GM18508 (cell line): ENCODE results near the gene MRM1.

ENCODE experiments used
- ATAC-seq: cut with Tn5 transposase; IDR thresholded peaks from one replicate; pipeline ENCODE4 v1.9.1; 2021; ENCODE audit warnings: moderate number of reproducible peaks; ENCODE audit not compliant: insufficient read depth, unreplicated experiment

The MRM1 gene

DNA sequence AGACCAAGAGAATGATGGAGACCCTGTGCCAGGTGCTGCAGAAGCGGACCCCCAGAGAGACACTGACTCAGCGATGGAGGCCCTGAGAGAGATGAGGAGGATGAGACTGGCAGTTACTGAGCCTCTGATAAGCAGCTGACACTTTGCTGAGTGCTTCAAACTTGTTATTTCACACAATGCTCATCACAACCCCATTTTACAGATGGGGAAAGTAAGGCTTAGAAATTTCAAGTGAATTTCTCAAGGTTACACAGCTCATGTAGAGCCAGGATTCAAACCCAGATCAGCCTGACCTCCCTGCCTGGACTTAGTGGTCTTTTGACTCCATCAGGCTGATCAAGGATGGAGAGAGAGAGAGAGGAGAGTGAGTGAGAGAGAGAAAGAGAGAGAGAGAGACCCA, 27.2 kb downstream of the MRM1 start:
- ATAC-seq = no peak

DNA sequence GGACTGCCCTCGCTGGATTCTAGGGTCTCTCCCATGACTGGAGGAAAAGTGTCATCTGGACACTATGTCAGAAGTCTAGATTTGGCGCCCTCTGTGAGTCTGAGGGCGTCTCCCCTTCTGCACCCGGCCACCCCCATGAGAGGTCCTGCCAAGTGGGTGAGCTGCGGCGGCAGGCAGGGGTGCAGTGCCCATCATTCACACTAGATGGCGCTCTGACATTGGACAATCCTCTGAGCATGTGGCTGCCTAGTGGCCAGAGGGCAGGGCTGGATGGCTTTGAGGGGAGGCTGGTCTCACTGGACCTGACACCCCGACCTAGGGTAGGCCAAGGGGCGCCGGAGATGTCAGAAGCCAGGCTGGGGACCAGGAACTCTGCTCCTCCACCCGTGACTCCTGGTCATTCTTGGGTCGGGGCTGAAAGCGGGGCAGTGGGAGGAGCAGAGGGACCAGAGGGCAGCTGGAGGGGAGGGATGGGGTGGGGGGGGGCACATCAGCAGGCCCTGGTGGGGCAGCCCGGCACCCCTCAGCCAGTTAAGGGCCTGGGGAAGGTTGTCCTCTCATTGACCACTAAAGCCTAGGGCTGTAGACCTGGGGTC, 28.0 kb downstream of the MRM1 start:
- ATAC-seq = no peak

DNA sequence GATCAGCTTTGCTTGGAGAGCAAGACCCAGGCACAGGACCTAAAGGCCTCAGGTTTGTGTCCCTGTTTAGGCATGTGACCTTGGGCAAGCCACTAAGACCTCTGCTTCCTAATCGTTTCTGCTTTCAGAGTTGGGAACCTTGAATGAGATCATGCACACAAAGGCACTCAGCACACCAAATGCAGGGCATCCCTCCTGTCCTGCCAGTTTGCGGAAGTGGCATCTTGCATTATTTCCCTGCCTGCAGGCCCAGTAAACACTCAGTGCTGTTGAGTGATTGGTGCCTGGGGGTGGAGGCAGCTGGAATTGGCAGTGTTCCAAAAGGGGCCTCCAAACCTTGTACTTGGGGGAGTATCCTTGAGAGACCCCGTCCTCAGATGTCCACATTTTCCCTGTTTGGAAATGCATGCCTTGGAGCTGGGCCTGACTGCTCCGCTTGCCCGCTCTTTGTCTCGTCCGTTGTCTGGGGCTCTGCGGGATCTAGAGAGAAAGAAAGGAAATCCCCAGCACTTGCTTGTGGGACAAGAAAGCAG, 28.7 kb downstream of the MRM1 start:
- no peak for ATAC-seq

DNA sequence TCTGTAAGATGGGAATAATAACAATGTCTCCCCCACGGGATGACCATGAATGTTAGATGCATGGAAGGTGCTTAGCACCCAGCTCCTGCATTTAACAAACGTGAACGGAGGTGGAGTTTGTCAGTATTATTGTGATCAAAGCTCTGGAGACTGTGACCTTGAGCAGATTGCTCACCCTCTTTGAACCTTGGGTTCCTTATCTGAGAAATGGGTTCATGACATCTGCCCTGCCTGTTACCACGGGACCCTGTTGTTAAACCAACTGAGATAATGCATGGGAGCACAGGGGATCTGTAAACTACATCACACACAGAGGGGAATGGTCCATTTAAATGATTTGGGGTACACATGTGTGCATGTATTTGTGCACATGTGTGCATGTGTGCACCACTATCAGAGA, 29.6 kb downstream of the MRM1 start:
- no peak for ATAC-seq

DNA sequence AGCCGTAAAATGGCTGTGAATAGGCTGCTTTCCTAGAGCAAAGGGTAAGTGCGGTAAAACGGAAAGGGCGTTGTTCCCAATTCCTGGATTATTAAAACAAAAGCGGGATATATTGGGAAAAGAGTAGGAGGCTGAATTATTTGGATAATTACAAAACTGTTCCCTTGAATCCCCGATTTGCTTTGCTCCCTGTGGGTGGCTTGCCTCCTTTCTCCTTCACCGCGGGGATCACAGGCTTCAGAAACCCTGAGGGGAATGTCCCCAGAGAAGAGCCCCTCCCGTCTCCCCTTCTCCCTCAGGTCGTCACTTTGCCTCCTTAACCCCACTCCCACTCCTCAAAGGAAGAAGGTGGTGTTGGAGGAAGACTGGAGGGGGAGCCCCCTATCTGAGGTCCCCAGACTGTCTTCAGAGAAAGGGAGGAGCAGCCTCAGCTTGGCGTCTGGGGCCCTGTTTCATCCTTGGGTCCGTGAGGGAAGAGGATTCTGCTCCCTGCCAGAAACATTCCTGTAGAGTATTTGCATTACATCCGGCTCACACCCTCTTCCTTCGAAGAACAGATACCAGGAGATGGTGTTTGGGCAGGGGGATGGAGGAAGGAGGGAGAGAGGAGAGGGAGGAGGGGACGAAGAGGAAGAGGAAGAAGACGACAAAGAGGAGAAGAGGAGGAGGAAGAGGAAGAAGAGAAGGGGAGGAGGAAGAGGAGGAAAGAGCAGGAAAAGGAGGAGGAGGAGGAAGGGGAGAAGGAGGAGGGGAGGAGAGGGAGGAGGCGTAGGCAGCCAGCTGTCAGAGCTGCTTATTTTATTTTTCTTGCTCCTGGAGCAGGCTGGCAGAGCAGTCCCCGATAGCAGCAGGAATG, 31.8 kb downstream of the MRM1 start:
- no peak for ATAC-seq

DNA sequence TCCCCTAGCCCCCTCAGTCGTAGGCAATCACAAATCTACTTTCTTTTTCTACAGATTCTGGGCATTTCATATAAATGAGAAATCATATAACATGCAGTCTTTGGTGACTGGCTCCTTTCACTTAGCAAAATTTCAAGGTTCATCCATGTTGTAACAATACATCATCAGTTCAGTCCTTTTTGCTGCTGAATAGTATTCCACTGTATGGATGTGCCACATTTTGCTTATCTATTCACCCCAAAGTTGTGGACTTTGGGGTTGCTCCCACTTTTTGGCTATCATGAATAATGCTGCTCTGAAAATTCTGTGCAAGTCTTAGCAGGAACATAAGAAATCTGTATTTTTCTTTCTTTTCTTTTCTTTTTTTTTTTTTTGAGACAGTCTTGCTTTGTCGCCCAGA, 39.0 kb downstream of the MRM1 start:
- ATAC-seq = no peak

DNA sequence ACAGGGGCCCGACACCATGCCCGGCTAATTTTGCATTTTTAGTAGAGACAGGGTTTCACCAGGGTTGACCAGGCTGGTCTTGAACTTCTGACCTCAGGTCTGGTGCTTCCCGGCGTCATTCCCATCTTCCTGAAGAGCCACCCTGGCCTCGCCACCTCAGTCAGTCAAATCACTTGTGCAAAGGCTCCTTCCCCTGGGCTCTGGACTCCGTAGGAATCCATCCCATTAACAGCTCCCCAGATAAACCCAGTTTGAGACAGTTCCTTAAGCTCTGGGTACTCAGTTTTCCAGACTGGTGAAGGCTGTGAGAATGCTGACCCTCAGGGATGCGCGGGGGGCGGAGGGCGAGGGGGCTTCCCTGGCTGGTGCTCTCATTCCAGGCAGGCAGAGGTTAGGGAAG, 39.5 kb downstream of the MRM1 start:
- ATAC-seq = no peak

DNA sequence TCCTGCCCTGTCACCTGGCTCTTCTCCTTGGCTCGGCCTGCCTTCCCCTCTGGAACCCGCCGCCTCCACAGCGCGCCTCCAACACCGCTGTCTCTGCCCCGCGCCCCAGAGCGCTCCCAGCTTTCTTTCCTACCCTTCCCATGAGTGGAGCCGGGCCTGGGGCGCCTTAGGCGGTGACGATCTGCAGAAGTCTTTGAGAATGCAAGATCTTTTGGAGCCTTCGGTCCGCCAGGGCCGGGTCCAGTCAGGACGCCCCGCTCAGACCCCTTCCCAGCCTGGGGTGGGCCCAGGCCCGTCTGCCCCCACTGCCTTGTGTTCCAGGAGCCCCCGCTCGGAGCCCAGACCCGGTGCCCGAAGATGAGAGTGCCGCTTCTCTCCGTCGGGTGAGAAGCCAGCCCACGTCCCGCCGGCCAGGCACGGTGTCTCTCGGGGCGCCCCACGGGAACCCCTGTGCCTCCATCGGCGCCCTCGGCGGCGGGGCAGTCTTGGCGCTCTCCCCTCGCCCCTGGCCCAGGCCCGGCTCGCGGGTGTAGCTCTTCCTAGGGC, 40.0 kb downstream of the MRM1 start:
- ATAC-seq = no peak

DNA sequence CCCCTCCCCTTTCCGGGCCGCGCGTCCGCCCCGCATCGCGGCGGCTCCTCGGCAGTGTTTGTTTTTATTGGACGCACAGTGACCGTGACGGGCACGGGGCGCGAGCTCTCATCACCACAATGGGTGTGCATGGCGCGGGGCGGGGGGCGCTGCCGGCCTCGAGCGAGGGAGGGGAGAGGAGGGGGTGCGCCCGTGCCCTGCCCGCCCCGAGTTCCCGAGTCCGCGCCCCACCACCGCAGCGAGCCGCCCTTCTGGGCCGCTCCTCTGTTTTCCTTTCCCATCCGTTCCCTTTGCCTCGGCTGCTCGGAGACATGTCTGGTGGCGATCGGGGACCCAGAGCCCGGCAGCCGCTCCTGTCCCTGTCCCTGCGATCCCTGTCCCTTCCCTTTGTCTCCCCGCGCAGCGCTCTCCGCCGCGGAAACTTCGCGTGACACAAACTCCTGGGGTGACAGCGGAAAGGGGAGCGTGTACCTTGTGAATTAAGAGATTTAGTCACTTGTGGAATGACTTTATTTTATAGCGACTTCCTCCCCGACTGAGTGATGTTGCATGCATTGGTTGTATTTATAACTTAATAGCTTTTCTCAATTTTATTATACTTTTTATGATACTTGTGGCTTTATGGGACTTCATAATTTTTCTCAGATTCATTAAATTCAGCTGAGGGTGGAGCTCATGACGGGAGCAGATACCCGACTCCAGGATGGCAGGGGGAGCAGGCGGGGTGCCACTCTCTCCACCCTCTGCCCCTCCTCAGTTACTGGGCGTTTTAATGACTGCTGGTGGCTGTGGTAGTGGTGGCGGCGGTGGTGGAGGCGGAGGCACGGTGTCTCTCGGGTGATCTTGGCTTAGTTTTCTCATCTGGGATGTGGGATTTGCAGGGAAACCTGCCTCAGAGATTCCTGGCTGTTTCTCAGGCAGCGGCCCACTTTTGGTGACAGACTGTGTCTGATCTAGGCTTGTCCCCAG, 40.8 kb downstream of the MRM1 start:
- ATAC-seq = no peak

DNA sequence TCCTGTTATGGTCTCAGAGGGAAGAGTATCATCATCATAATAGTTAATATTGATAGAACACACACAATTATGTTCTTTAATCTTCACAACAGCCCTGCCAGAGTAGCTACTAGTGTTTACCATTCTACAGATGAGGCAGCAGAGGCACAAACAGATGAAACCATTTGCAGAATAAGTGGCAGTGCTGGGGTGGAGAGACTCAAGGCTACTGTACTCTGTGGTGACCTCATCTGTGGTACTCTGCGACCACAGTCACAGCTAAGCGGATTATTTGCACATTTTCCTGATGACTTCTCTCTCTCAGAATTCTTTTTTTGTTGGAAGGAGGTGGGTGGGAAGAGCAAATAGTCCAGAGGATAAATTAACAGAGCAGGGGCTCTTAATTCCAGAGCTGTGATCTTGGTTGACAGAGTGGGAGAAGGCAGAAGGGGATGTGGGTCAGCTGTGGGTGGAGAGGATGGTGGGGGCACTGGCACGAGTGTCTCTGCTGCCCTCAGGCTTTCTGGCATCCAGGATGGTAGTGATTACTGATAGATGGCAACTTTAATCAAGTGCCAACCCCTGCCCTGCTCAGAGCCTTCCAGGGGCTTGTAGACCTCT, 41.8 kb downstream of the MRM1 start:
- no peak for ATAC-seq

DNA sequence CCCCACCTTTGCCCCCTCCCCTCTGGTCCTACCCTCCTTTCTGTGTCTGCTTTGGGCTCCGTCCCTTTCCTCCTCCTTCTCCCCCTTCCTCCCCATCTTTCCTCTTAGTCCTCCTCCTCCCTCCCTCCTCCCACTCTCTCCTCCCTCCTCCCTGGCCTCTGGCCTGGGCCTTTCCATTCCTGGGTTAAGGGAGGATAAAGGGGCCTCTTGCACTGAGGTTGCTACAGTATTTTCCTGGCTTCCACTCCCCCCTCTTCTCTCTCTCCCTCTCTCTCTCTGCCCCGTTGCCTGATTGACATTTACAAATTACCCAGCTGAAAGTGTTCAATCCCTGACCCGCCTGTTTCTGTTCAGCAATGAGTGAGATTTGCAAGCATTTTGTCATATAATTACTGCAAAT, 44.0 kb downstream of the MRM1 start:
- no peak for ATAC-seq

DNA sequence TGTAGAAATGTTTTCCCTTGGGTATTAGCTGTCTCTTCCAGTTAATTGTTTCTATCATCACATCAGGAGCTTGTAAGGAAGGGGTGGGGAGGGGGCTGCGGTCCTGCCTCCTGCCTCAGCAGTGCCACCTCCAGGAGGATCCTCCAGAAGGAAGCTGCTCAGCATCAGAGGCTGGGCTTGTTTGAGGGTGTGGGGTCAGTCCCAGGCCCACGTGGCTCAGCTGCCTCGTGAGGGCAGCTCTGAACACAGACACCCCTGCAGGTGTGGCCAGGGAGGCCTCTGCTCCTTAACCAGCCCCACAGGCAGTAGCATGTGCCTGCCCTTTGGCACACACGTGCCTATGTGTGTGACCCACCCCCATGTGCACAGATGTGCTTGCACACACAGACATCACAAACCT, 46.3 kb downstream of the MRM1 start:
- no peak for ATAC-seq

DNA sequence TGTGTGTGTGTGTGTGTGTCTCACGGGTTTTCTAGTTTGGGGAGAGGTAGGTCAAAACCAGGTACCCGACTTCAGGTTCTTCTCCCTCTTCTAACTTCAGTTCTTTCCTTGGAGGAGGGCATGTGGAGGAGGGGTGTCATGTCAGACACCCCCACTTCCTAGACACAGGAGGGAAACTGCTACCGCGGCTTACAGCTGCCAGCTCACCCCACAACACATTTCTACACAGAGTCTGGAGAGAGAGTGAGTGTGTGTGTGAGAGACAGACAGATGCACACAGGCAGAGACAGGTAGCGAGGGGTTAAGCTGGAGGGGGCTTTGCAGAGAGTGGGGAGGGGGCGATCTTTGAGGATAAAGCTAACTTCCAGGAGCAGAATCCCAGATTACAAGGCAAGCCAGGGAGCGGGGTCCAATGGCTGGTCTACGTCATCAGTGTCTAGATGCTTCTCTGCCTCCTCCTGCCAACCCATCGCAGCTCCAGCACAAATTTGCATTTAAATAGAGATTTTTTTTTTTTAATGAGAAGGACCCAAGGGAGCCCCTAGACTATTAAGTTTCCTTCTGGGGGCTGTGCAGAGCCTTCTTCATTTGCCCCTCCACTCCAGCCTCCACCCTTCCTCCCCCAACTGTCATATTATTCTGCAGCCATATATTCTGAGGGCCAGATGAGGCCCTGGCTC, 48.9 kb downstream of the MRM1 start:
- no peak for ATAC-seq

DNA sequence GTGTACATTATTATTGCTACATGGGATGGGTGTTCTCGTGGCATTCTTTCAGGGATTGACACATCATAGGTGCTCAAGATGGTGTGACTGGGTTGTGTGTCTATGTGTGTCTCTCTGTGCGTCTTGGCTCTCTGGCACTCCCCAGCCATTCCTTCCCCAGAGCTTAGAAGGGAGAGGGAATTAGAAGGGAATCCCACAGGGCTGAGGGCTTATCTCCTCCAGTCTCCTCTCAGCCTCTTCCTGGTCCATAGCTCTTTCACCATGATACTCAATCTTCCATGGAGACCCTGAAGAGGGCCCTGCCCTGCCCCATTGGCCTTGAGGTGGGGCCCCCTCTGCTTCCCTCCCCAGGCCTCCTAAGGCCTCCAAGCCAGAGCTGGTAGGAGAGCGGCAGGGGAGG, 52.0 kb downstream of the MRM1 start:
- ATAC-seq = no peak

DNA sequence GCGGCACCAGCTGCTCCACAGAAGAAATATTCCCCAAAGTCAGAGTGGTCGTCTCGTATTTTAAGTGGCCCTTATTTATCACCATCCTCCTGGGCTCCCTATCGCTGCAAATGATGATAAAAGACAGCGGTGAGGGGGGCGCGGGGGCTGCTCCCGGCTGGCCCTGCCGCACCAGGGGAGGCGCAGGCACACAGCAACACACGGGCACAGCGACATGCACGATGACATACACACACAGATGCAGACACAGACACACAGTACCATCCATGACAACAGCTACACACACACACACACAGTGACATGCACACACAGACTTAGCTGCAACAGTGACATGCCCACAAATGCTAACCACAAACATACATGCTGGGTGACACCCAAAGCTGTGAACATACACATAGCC, 52.5 kb downstream of the MRM1 start:
- no peak for ATAC-seq

DNA sequence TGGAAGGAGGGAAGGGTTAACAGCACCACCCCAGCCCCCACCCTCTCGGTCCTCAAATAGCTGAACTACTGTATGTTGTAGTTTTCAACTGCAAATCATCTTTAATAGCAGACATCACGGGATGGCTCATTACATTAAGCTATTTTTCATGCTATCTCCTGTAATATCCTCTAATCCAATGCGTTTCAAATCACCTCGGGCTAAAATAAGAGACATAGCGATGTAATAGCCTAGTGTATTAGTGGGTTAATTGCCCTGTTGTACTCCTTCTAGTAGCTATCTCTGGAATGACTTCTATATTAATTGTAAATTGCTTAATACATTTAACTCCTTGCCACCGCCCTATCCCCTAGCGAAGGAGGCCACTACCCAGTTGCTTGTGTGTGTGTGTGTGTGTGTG, 54.3 kb downstream of the MRM1 start:
- ATAC-seq = no peak

DNA sequence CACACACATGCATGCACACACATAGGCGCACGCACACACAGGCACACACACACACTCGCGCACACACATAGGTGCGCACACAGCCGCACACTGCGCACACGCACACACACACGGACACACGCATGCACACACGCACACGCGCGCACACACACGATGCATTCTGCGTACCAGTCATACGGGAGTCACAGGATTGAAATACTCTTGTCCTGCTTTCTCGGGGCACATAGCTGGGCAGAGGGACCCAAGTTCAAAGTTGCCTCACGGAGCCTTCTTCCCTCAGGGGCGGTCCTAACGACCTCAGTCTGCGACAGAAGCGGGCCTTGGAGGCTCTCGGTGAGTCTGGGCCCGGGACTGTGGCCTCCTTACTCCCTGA, 56.0 kb downstream of the MRM1 start:
- ATAC-seq = no peak

DNA sequence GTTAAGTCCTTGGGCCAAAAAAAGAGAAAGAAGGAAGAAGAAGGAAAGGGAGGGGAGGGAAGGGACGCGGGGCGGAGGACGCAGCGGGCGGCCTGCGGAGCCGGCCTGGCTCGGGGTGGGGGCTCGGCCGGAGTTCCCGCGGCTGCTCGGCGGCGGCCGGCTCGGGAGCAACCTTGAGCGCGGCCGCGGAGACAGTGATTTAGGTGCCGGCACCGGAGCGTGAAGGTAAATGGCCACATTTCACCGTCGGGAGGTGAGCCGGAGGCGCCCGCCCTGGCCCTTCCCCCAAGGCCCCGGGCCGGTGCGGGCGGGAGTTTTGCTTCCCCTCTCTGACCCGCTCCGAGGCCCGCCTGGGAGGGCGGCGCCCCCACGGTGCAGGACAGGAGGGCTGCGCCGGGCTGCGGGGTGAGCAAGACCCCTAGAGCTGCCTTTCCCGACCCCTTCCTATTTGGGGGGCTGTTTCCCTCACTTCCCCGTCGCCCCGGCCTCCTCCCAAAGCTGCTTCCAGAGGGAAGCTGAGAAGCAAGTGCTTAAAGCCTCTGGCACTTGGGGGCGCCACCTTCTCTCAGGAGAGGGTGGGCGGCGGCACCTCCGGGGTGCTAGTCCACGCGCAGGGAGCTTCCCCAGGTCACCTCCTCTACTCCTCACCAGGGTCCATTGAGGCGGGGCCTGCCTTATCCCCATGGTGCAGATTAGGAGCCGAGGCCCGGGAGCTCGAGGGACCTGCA, 56.5 kb downstream of the MRM1 start:
- no peak for ATAC-seq
